GM18867 (cell line): ENCODE measurements around the gene SLFN14.
"Not testable (repeated sequence)": the region's sequence is repeated elsewhere in the genome, so short reads cannot be mapped to it uniquely, and the experiment has no call there.

ENCODE experiments used
- ATAC-seq: cut with Tn5 transposase; IDR thresholded peaks from one replicate; pipeline ENCODE4 v1.9.1; 2021; ENCODE audit warnings: mild to moderate bottlenecking, moderate library complexity; ENCODE audit not compliant: unreplicated experiment

The SLFN14 gene

DNA sequence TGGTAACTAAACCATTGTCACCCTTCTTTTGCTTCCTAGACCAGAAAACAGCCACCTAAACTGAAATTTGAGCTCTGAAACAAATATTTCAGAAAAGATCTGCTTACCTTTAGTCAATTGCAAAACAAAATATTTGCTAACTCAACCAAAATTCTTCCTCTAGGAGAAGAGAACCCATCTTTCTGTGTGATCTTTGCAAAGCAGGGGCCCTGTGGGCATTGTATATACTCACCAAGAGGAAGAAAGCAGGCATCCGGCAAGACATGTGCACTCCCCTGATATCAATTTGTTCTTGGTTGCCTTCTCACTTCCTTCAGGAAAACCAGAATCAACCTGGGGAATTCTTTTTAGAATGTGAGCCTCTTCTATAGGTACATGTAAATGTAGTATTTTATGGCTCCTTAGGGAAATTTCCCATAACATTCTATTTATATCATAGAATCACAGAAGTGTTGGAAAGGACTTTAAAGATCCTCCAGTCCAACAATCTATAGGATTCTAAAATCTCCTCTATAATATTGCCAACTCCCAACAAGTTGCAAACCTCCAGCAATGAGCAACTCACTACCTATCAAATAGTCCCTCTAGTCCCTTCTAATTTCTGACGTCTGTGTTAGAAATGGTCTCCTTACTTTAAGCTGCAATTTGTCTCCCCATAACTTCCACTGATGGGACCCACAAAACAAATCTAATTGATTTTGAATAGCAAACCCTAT, 966 bp downstream of the SLFN14 start:
- ATAC-seq: no peak

DNA sequence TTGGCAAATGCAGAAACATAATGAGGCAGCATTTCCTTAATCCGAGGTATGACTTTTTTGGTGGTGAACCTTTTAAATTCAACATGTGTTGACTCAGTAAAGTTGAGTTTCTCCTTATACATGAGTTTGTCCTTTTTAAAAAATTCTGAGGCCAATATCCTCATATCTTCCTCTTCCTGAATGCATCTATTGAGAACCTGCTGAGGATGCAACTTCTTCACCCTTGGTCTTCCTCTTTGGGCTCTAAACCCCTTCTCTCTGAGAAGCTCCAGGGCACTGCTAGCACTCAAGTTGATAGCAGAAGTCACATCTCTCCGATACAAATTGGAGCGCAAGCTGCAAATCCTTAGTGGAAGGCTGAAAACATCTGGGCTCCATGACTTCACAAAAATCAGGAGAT, 3.3 kb downstream of the SLFN14 start:
- ATAC-seq: no peak

GRCh38 chr17:35555691-35556090, 4.9 kb downstream of the SLFN14 start:
- ATAC-seq: no peak

- ATAC-seq: no peak
Measured at GRCh38 chr17:35554668-35555067, 6.0 kb downstream of the SLFN14 start.

- no peak for ATAC-seq
Measured at GRCh38 chr17:35553310-35553709, 7.3 kb downstream of the SLFN14 start.

- ATAC-seq: no peak
Measured at GRCh38 chr17:35548978-35549377, 11.6 kb downstream of the SLFN14 start.

- no peak for ATAC-seq
Measured at GRCh38 chr17:35548208-35548810, 12.3 kb downstream of the SLFN14 start.

DNA sequence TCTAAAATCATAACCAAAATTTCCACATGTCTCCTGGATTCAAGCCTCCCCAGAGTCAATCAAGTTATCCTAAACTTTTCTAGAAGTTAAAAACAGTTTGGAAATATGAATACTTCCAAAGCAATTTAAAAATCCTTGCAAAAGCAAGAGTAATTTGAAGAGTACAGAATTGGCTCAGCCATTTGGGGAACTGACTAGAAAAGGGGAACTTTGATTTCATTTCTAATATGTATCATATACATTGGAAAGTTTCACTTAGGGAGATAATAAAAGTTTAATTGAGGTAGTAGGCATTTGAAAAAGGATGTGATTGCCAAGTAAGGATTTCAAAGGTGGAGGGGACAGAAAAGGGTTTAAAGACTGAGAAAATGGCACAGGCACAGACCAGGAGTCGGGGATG, 14.1 kb downstream of the SLFN14 start:
- no peak for ATAC-seq

GRCh38 chr17:35545150-35545549, 15.5 kb downstream of the SLFN14 start:
- ATAC-seq: no peak

GRCh38 chr17:35543856-35544255, 16.8 kb downstream of the SLFN14 start:
- no peak for ATAC-seq

- no peak for ATAC-seq
Measured at GRCh38 chr17:35542990-35543389, 17.6 kb downstream of the SLFN14 start.

DNA sequence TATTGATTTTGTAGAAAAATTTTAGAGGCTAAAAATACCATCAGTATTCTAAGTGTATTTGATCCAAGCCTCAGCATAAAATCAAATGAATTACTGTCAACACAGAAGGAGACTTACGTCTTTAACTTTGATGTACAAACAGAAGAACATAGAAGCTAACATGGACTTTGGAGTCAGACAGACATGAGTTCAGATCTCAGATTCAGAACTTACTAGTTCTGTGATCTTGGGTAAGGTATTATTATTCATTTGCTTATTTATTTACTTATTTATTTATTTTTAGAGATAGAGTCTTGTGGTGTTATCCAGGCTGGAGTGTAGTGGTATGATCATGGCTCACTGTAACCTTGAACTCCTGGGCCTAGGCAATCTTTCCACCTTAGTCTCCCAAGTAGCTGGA, 19.2 kb downstream of the SLFN14 start:
- no peak for ATAC-seq

DNA sequence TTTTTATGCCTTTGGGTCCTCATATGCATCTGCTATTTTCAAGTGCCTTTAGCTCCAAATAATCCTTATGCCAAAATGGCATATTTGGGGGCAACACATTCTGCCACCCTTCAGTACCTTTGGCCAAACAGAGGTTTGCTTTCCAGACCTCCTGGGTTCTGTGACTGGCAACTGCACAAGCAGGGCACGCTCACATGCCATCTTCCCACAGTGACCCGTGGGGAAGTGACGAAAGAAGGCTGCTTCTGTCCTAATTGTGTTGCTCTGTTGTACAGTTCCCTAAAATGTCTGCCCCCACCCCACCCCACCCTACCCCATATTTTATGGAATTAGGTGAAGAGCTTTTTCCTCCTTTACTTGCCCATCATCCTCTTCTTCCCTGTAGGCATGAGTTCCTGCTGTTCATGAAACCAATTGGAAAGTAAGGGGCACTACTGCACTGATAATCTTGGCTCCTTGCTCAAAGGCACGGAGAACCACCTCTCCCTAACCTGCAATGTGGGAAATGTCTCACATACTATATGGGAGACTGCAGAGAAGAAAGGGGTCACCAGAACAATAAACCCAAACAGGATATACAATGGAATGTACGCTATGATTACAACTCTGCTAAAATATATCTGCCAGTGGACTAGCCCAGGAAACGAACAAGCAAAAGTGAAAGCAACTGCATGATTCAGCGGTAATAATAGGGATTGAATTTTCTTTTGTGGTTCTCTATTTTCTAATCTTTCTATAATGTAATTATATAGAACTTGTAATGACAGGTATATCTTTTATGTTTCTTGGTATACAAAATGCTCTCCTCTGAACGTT, 19.8 kb downstream of the SLFN14 start:
- ATAC-seq: no peak

DNA sequence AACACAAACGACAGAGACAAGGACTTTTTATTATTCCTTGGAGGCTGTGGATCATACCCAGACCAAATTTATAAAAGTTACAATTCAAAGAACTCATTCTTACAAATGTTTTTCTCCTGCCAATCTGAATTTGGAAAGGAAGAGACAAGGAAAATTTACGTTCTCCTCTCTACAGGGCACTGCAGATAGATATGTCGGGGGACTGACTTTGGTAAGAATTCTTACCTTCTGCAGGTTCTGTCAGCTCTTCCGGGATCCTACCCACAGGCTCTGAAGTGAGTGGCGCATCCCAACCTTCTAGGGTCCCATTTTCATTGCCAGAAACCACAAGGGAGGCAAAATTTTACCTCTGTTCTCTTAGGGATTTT, 21.0 kb downstream of the SLFN14 start:
- no peak for ATAC-seq

DNA sequence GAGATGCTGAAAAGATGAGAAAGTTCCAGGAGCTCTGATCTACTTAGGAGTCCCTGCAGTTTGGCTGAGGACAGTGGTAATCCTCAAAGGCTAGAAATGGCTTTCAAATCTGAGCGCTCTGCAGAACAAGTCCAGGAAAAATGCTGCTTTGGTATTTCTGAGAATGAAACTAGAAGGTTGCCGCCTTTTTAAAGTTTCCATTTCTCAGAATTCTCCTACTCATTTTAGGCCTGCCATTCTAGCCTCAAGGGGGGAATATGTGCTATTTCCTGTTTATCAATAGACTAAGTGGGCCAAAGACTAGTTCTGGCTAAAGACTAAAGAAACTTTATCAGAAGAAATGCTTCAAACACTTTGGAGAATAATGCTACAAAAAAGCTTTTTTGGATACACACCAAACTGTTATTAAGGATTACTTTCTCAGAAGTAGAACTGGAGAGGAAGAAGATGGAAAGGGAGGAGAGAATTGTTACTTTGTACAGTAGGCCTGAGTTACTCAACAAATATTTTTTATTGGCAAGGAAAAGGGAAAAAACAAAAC, 22.9 kb downstream of the SLFN14 start, which contains the start of gene SLFN12L:
TSS of gene SLFN12L (minus strand) at position 78 of the 541 bp plus-strand sequence. CDS start 15,314 bp downstream, outside the sequence.
- ATAC-seq: no peak

DNA sequence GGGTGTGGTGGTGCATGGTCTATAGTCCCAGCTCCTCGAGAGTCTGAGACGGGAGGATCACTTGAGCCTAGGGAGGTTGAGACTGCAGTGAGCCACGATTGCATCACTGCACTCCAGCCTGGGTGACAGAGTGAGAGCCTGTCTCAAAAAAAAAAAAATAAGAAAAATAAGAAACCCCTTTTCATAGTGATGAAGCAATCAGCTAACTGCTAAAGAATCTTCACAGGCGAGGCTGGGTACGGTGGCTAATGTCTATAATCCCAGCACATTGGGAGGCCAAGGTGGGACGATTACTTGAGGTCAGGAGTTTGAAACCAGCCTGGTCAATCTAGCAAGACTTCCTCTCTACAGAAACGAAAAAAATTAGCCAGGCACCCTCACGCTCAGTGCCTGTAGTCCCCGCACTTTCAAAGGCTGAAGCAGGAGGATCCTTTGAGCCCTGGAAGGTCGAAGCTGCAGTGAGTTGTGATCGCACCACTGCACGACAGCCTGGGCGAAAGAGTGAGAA, 23.9 kb downstream of the SLFN14 start:
- no peak for ATAC-seq

GRCh38 chr17:35535406-35535805, 25.2 kb downstream of the SLFN14 start:
- ATAC-seq: not testable (repeated sequence)

DNA sequence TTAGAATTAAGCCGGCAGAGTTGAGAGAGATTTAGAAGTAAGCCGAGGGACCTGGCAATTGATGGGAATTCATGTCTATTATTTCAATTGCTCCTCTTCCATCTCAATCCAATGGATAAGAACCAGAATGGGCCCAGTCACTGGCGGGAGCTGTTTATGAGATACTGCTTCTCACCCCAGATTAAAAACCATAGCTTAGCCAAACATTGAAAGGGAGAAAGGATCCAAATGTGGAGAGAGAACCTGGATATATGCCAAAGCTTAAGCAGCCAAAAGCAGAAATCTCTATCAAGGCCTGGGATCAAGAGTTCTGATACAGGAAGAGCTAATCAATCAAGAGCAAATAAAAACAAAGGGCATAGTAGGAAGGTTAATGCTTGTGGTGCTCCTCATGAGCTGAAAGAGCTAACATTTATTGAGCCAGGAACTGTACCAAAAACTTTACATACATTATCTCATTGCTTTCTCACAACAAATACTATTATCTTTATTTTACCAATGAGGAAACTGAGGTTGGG, 26.0 kb downstream of the SLFN14 start:
- no peak for ATAC-seq

DNA sequence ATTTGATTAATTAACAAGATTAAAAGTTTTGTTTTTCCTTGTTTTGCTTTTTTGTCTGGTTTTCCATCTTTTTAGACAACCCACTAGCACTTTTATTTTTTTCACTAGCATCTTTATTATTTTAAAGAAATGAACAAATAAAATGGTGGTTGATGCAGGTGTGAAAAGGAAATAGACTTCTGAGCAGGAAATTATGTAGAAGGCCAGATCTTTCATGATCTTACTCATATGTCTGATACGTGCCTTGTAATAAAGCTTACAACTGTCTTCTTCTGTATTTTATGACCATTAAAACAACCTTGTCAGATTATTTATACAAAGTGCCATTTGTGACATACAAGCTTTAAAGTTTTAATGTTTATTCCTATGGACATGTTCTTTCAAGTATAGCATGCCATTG, 29.5 kb downstream of the SLFN14 start:
- ATAC-seq: no peak

GRCh38 chr17:35529866-35530265, 30.8 kb downstream of the SLFN14 start:
- ATAC-seq: no peak

- ATAC-seq: not testable (repeated sequence)
Measured at GRCh38 chr17:35529326-35529725, 31.3 kb downstream of the SLFN14 start.
